NCI-H510A treated with DMSO at 0.1 percent for 48 hours (cell line): ENCODE data around the gene DDC.

ENCODE experiments used
- DNase-seq: peaks from one replicate; lab custom pipeline; 2025; lab: John Stamatoyannopoulos, UW

DDC gene

GRCh38 chr7:50454968-50455367, 110.2 kb downstream of the DDC start:
- no peak for DNase-seq

DNA sequence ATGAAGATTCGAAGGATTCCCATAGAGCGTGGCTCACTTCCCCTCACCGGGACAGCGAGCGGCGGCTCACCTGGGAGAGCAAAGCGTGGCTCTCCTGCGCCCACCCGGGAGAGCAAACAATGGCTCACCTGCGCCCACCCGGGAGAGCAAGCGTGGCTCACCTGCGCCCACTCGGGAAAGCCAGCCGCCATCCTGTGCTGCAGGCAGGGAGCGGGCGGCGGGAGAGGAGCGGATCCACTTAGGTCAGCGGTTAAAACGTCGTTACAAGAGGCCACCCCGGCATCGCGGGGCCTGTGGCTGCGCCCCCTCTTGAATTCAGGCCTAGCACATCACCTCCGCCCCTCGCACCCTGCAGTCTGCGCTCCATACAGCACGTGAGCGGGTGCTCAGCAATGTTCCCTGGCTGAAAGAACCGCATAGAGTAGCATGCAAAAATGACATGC, 114.6 kb downstream of the DDC start:
- DNase-seq = no peak

GRCh38 chr7:50449881-50450589, 115.2 kb downstream of the DDC start, which contains the start of gene FIGNL1:
Gene FIGNL1, minus strand, starts transcription at chr7:50450350. Its CDS starts 3,063 bp downstream, at chr7:50447287.
- peak; percentile 86 for DNase-seq

DNA sequence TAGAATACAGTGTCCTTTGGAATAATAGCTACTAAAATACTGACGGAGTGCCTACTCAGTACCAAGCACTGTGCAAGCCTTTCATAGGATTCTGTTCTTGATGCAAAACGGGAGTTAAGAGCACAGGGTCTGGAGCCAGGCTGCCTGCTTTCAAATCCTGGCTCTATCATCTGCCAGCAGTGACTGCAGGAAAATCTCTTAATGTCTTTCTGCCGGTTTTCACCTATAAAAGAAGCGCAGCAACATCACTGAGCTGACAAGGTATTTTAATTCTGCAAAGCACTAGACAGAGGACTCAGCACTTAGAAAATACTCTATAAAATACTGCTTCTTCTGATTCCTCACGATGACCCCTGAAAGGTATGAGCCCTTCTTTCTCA, 115.7 kb downstream of the DDC start:
- peak; percentile 31 for DNase-seq

DNA sequence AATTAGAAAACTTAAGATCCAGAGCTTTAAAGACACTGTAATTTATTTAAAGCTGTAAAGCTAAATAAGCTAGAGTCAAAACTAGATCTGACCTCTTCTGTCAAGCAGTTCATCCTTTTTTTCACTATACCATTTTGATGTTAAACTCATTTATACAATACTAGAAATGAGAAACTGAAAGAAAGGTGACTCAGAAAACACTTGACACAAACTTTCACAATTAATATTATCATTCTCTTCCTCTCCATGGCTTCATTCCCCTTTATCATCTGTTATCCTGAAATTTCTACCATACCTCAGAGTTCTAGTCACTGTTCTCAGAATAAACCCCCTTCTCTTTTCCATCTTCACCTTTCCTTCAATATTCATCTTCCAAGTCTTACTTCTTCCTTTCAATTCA, 116.4 kb downstream of the DDC start:
- DNase-seq = no peak

GRCh38 chr7:50446542-50446960, 118.7 kb downstream of the DDC start:
- no peak for DNase-seq

DNA sequence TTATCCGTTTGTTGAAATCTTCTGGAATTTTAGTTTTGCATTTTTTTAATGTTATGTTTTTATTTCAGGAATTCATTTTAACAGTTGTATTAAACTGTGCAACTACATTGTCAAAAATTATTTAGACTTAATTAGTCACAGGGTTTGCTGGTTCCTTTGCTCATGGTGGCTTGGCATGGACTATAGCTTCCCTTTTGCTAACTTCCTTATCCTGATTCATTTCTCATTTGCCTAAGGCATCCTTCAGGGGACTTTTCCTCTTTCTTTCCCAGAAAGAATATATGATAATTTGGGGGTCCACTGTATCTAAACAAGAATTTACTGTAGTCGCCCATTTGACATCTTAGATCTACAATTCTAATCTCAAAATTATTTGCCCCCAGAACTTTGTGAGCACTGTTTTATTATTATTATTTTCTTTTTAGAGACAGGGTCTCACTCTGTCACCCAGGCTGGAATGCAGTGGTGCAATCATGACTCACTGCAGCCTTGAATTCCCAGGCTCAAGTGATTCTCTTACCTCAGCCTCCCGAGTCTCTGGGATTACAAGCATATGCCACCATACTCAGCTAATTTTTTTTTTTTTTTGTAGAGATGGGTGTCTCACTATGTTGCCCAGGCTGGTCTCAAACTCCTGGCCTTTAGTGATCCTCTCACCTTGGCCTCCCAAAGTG, 128.9 kb downstream of the DDC start:
- DNase-seq = no peak

- DNase-seq = no peak
These were observed 133.4 kb downstream of the DDC start for GRCh38 chr7:50431722-50432305.

GRCh38 chr7:50431316-50431715, 133.9 kb downstream of the DDC start:
- DNase-seq = no peak

- DNase-seq = no peak
These were observed 136.3 kb downstream of the DDC start for GRCh38 chr7:50428911-50429310.

GRCh38 chr7:50427518-50427917, 137.7 kb downstream of the DDC start:
- DNase-seq = no peak

- DNase-seq = no peak
These were observed 138.7 kb downstream of the DDC start for GRCh38 chr7:50426280-50427045.

- no peak for DNase-seq
These were observed 139.9 kb downstream of the DDC start for GRCh38 chr7:50425318-50425717.

- DNase-seq = no peak
These were observed 141.3 kb downstream of the DDC start for GRCh38 chr7:50423860-50424259.

GRCh38 chr7:50422858-50423257, 142.3 kb downstream of the DDC start:
- DNase-seq = peak; percentile 35

DNA sequence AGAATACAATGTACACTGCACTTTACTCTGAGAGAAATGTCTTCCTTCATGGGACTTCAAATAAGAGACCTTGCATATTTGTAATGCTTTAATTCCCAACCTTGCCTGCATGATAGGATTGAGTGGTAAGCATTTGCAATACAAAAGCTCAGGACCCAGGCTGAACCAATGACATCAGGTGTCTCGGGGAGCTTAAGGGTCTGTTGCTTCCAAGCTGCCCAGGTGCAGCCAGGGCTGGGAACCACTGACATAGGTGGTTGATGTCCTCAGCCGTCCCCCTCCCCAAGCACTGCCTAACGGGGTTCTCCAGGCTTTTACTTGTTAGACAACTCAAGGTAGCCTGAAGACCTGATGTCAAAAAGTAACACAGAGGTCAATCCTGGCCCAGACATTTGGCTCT, 144.2 kb downstream of the DDC start:
- no peak for DNase-seq

GRCh38 chr7:50418526-50419290, 146.5 kb downstream of the DDC start:
- peak; percentile 55 for DNase-seq

DNA sequence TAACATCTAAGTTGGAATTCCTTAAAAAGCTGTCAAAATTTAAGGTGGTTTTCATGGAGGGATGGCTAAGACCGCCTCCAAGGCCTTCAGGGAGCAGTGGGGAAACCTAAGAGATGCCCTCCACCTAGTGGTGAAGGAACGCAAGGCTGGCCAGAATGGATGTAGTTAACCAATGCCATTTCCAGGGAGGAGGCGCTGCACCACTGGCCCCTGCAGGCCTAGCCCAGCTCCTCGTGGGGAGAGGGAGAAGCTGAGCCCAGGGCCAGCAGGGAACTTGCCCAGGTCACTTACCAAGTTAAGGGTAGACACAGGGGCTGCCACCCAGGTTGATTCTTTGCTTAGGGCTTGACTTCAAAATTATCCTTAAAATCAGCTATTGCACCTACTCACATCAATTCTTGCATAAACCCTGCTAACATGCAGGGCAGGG, 147.1 kb downstream of the DDC start:
- DNase-seq = peak; percentile 88

DNA sequence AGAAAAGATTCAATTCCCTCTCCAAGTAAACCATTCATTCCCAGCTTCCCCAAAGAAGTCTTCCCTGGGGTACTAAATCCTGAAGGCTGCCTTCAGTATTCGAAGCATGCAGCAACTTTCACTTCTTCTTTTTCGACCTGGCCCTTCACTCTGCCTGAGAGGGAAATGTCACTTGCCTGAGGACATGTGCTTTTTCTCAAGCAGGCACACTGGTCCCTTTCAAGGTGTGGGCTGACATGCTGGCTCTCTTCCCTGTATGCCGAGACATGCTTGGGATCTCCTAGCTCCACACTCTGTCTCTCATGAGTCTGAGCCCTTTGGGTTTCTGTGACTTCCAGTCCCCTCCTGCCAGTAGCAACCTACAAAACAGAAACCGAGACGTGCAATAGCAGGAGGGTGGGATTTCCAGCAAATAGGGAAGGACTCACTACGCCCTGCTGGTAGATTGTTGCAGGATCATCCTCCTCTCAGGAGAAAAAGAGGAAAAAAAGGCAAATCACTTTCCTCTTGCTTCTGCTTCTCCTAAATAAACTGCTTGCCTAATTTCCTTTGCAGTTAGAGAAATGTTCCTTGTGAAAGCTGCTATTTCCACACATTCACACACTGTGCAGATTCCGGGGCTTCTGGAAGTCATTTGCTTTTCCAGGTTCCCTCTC, 148.6 kb downstream of the DDC start:
- DNase-seq = no peak

DNA sequence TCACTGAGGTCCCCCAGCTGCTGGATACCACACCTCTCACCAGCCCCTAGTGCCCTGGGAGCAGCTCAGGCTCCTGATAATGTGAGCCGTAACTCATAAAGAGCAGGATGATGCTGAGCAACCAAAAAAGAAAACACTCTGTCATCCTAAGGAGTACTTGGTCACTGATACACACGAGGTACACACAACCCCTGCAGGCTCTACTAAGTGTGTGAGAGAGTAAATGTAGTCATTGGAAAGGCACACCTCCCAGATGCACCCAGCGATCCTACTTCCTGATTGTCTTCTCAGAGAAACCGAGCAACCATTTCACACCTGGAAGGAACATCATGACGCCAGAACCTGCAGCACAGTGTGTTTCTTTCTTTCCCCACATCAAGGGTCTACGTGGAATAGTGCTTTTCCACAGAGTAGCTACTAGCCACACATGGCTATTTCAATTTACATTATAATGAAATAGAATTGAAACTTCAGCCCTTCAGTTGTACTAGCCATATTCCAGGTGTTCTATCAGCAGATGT, 149.3 kb downstream of the DDC start:
- DNase-seq = no peak

- DNase-seq = no peak
These were observed 151.6 kb downstream of the DDC start for GRCh38 chr7:50413561-50413960.
